Stimulated activated CD4-positive, alpha-beta T cell treated with anti-CD3 and anti-CD28 coated beads, Interleukin-4, amount 100 ng/mL, for 4 hours (primary cell): ENCODE measurements around the gene RPS13.
"Not testable (repeated sequence)": the region's sequence is repeated elsewhere in the genome, so short reads cannot be mapped to it uniquely, and the experiment has no call there.

Experiments
- DNase-seq, 2 experiments: peaks; one replicate each; pipeline ENCODE4 v3.0.0-alpha.2; 2020

The RPS13 gene

GRCh38 chr11:17034027-17034426 lies 43.4 kb downstream of the RPS13 start:
- DNase-seq = not testable (repeated sequence)

- DNase-seq = no peak
Observed at GRCh38 chr11:17026487-17027082, 50.9 kb downstream of the RPS13 start.

- no peak for DNase-seq
Observed at GRCh38 chr11:17024924-17025323, 52.5 kb downstream of the RPS13 start.
